Measurements from ENCODE around the gene MAML2.

DNA sequence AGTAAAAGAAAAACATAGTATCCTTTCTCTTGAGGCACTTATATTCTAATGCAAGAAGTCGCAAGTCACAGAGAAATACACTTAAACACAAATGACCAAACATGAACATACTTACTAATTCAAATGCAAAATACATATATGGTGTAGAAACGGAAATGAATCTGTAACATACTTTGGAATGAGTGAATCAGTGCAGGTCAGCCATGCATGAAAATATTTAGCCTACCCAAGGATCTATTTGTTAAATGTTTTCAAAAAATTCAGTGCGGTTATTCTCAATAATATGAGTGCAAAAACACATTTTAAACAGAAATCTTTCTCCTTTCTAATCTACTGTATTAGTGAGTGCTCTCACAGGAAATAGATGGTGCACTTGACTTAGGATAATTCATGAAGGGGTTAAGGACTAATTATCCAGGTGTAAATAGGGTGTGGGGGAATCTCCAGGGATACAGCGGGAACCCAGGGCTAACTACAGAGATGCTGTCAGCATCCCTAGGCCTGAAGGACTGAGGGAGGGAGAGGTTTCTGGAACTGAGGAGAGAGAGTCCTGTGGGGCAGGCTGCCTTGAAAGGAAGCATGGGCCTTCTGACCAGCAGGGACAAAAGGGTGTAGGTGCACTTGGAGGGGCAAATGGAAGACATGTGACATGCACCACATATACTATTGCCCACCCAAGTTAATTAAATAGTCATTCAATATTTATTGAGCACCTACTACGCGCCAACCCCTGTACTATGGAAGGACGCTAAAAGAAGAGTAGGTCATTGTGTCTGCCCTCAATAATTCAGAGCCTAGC is 139.2 kb downstream of the MAML2 start:
- TF ChIP-seq, protein P1, sequence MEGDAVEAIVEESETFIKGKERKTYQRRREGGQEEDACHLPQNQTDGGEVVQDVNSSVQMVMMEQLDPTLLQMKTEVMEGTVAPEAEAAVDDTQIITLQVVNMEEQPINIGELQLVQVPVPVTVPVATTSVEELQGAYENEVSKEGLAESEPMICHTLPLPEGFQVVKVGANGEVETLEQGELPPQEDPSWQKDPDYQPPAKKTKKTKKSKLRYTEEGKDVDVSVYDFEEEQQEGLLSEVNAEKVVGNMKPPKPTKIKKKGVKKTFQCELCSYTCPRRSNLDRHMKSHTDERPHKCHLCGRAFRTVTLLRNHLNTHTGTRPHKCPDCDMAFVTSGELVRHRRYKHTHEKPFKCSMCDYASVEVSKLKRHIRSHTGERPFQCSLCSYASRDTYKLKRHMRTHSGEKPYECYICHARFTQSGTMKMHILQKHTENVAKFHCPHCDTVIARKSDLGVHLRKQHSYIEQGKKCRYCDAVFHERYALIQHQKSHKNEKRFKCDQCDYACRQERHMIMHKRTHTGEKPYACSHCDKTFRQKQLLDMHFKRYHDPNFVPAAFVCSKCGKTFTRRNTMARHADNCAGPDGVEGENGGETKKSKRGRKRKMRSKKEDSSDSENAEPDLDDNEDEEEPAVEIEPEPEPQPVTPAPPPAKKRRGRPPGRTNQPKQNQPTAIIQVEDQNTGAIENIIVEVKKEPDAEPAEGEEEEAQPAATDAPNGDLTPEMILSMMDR (IDR thresholded peaks at IDR 0.05): no peak
- TF ChIP-seq POLR2AphosphoS5 (IDR thresholded peaks at IDR 0.05) (no peak), POLR2A (IDR thresholded peaks at IDR 0.05) (no peak), EP300 (IDR thresholded peaks at IDR 0.05) (no peak)
